ENCODE measurements around the gene CDC5L. TPM values are rescaled to one million over a fixed set of nuclear protein-coding genes. Genes with fewer than 3 reads are reported as not detected.

CDC5L gene
- total RNA-seq, 1 donor from 2014 or later: 23.1 TPM

DNA sequence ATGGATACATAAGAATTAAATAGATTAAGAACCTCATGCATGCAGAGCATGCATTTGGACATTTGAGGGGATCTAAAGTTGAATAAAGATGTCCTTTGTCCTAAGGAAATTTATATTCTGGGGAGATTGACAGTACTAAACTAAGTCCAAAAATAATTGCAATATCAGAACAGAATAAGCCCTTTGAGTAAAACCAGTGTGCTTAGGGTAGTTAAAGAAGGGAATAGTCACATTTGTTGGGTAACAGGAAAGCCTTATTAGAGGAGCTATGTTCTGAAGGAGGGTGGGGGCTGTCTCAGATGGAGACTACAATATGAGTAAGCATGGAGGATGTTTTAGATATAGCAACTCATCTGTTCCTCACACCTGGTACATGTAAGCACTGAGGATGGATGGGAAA lies 35.8 kb downstream of the CDC5L start:
- no peak overlapping the region for H3K4me3 Mint-ChIP-seq (ENCODE audit: unreplicated experiment)
- H3K9me3 Mint-ChIP-seq (ENCODE audit: unreplicated experiment): no peaks in the 10 kb centered on the region
- no peak for DNase-seq (ENCODE audit: extremely low spot score, unreplicated experiment)
- H3K36me3 Mint-ChIP-seq (ENCODE audit: unreplicated experiment): peaks cover 55% of the 10 kb centered on the region
- TF ChIP-seq, protein P1, sequence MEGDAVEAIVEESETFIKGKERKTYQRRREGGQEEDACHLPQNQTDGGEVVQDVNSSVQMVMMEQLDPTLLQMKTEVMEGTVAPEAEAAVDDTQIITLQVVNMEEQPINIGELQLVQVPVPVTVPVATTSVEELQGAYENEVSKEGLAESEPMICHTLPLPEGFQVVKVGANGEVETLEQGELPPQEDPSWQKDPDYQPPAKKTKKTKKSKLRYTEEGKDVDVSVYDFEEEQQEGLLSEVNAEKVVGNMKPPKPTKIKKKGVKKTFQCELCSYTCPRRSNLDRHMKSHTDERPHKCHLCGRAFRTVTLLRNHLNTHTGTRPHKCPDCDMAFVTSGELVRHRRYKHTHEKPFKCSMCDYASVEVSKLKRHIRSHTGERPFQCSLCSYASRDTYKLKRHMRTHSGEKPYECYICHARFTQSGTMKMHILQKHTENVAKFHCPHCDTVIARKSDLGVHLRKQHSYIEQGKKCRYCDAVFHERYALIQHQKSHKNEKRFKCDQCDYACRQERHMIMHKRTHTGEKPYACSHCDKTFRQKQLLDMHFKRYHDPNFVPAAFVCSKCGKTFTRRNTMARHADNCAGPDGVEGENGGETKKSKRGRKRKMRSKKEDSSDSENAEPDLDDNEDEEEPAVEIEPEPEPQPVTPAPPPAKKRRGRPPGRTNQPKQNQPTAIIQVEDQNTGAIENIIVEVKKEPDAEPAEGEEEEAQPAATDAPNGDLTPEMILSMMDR (IDR thresholded peaks at IDR 0.05): no peak
- no peaks in the 10 kb centered on the region for H3K27me3 Mint-ChIP-seq (ENCODE audit: unreplicated experiment)
- no peak overlapping the region for H3K27ac Mint-ChIP-seq (ENCODE audit: unreplicated experiment)
- H3K4me1 Mint-ChIP-seq (ENCODE audit: unreplicated experiment): peaks cover 2% of the 10 kb centered on the region

DNA sequence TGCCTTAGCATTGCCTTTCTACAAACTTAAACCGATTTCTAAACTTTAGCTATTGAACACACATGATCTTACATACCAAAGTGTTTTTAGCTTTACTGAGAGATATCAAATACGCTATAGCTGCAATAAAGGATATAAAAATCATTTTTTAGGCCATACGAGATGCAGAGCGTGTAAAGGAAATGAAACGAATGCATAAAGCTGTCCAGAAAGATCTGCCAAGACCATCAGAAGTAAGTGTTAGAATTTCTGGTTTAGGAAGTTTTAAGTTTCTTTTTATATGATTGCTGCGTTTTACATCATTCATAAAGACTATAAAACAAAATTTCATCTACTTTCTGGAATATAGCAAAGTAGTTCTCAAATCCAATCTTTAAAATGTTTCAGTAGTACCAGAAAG lies 38.4 kb downstream of the CDC5L start:
- Mint-ChIP-seq H3K27ac (ENCODE audit: unreplicated experiment) (no peak overlapping the region), H3K4me3 (ENCODE audit: unreplicated experiment) (no peak overlapping the region), H3K27me3 (ENCODE audit: unreplicated experiment) (no peaks in the 10 kb centered on the region), H3K9me3 (ENCODE audit: unreplicated experiment) (no peaks in the 10 kb centered on the region), H3K4me1 (ENCODE audit: unreplicated experiment) (peaks cover 10% of the 10 kb centered on the region), H3K36me3 (ENCODE audit: unreplicated experiment) (peaks cover 53% of the 10 kb centered on the region)
- DNase-seq (ENCODE audit: extremely low spot score, unreplicated experiment): no peak
- TF ChIP-seq, protein P1 (IDR thresholded peaks at IDR 0.05): no peak

- TF ChIP-seq, protein P1 (IDR thresholded peaks at IDR 0.05): no peak
- no peaks in the 10 kb centered on the region for H3K27me3 Mint-ChIP-seq (ENCODE audit: unreplicated experiment)
- DNase-seq (ENCODE audit: extremely low spot score, unreplicated experiment): no peak
- H3K36me3 Mint-ChIP-seq (ENCODE audit: unreplicated experiment): peaks cover 47% of the 10 kb centered on the region
- no peak overlapping the region for H3K4me3 Mint-ChIP-seq (ENCODE audit: unreplicated experiment)
- H3K4me1 Mint-ChIP-seq (ENCODE audit: unreplicated experiment): peaks cover 13% of the 10 kb centered on the region
- H3K9me3 Mint-ChIP-seq (ENCODE audit: unreplicated experiment): no peaks in the 10 kb centered on the region
- no peak overlapping the region for H3K27ac Mint-ChIP-seq (ENCODE audit: unreplicated experiment)
Measured at GRCh38 chr6:44428682-44429081, 41.2 kb downstream of the CDC5L start.

DNA sequence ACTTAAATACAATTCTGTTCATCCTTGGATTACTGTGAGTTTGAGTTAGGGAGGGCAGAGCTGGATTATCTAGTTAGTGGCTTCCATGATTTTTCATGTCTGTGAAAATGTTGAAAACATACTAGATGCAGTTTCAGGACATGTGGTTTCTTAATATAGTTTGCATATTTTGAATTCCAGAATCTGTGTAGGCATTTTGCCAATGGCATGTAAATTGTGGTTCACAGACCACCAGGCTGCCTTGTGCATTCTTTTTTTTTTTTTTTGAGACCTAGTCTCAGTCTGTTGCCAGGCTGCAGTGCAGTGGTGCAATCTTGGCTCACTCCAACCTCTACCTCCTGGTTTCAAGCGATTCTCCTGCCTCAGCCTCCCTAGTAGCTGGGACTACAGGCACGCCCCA lies 42.8 kb downstream of the CDC5L start:
- DNase-seq (ENCODE audit: extremely low spot score, unreplicated experiment): no peak
- Mint-ChIP-seq H3K9me3 (ENCODE audit: unreplicated experiment) (no peaks in the 10 kb centered on the region), H3K4me3 (ENCODE audit: unreplicated experiment) (no peak overlapping the region), H3K27me3 (ENCODE audit: unreplicated experiment) (no peaks in the 10 kb centered on the region), H3K4me1 (ENCODE audit: unreplicated experiment) (peaks cover 13% of the 10 kb centered on the region), H3K36me3 (ENCODE audit: unreplicated experiment) (peaks cover 32% of the 10 kb centered on the region), H3K27ac (ENCODE audit: unreplicated experiment) (no peak overlapping the region)
- TF ChIP-seq, protein P1 (IDR thresholded peaks at IDR 0.05): no peak

- Mint-ChIP-seq H3K4me1 (ENCODE audit: unreplicated experiment) (peaks cover 13% of the 10 kb centered on the region), H3K36me3 (ENCODE audit: unreplicated experiment) (peaks cover 27% of the 10 kb centered on the region), H3K27ac (ENCODE audit: unreplicated experiment) (no peak overlapping the region), H3K27me3 (ENCODE audit: unreplicated experiment) (no peaks in the 10 kb centered on the region), H3K4me3 (ENCODE audit: unreplicated experiment) (no peak overlapping the region), H3K9me3 (ENCODE audit: unreplicated experiment) (no peaks in the 10 kb centered on the region)
- no peak for DNase-seq (ENCODE audit: extremely low spot score, unreplicated experiment)
- TF ChIP-seq, protein P1 (IDR thresholded peaks at IDR 0.05): peak; percentile 79
Measured at GRCh38 chr6:44431118-44431725, 43.7 kb downstream of the CDC5L start.

Data from osteocyte (in vitro differentiated cells).